Activated T-helper 1 cell treated with anti-CD3 and anti-CD28 coated beads, Interleukin-12 subunit alpha, Interleukin-12 subunit beta, Interleukin-2, Interleukin-4 antibody, amounts not matched to agents 30 ng/mL and 10 ng/mL and 1 ng/mL, durations not matched to agents 14 hours and 24 hours and 36 hours (primary cell): Measurements from ENCODE around the gene GAGE12E. TPM values are rescaled to one million over a fixed set of nuclear protein-coding genes. Genes with fewer than 3 reads are reported as not detected.
"Not testable (repeated sequence)": the region's sequence is repeated elsewhere in the genome, so short reads cannot be mapped to it uniquely, and the experiment has no call there.

ENCODE experiments used
- DNase-seq: peaks from one replicate; pipeline ENCODE4 v3.0.0; 2021; ENCODE audit warnings: low spot score
- H3K27ac Mint-ChIP-seq: one replicate; pipeline ENCODE4 v1.8.0; 2021; ENCODE audit warnings: mild to moderate bottlenecking, mixed read lengths
- H3K27me3 Mint-ChIP-seq: one replicate; pipeline ENCODE4 v1.8.0; 2022; ENCODE audit warnings: mild to moderate bottlenecking, moderate library complexity, mixed read lengths; ENCODE audit not compliant: insufficient read depth
- H3K36me3 Mint-ChIP-seq: one replicate; pipeline ENCODE4 v1.8.0; 2021; ENCODE audit warnings: low read depth, mixed read lengths
- H3K4me1 Mint-ChIP-seq: one replicate; pipeline ENCODE4 v1.8.0; 2021; ENCODE audit warnings: low read depth, mixed read lengths
- H3K4me3 Mint-ChIP-seq: one replicate; pipeline ENCODE4 v1.8.0; 2021; ENCODE audit warnings: mild to moderate bottlenecking, moderate library complexity, mixed read lengths
- H3K9me3 Mint-ChIP-seq: one replicate; pipeline ENCODE4 v1.8.0; 2021; ENCODE audit warnings: mixed read lengths
- intact Hi-C: fragments of 100-400 bp; cut with micrococcal nuclease; formaldehyde crosslinking; loops from one replicate; pipeline ENCODE4 v1.15.1; 2024
- total RNA-seq: library from RNA; stranded (reverse); gene quantifications from 2 replicates; pipeline ENCODE4 v1.2.3, GENCODE V29; 2022

GAGE12E gene
- not detected in 2 replicates for total RNA-seq

DNA sequence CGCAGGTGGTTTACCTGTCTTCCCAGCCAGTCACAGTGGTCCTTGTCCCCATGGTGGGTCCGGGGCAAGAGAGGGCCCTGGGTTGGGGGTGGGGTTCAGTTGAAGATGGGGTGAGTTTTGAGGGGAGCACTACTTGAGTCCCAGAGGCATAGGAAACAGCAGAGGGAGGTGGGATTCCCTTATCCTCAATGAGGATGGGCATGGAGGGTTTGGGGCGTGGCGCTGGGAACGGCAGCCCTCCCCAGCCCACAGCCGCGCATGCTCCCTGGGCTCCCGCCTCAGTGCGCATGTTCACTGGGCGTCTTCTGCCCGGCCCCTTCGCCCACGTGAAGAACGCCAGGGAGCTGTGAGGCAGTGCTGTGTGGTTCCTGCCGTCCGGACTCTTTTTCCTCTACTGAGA is at the start of gene GAGE12E:
TSS of gene GAGE12E (plus strand) at position 301 of the 400 bp plus-strand sequence. CDS start 1,155 bp downstream, outside the sequence.
- H3K4me1 Mint-ChIP-seq, H3K27me3 Mint-ChIP-seq, H3K9me3 Mint-ChIP-seq, H3K27ac Mint-ChIP-seq, DNase-seq, H3K4me3 Mint-ChIP-seq, H3K36me3 Mint-ChIP-seq, intact Hi-C loops: not testable (repeated sequence)

DNA sequence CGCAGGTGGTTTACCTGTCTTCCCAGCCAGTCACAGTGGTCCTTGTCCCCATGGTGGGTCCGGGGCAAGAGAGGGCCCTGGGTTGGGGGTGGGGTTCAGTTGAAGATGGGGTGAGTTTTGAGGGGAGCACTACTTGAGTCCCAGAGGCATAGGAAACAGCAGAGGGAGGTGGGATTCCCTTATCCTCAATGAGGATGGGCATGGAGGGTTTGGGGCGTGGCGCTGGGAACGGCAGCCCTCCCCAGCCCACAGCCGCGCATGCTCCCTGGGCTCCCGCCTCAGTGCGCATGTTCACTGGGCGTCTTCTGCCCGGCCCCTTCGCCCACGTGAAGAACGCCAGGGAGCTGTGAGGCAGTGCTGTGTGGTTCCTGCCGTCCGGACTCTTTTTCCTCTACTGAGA is 19.2 kb upstream of the GAGE12E start, which contains the start of gene GAGE12C:
TSS of gene GAGE12C (plus strand) at position 301 of the 400 bp plus-strand sequence. CDS start 1,155 bp downstream, outside the sequence.
- DNase-seq, H3K4me3 Mint-ChIP-seq, intact Hi-C loops, H3K4me1 Mint-ChIP-seq, H3K27me3 Mint-ChIP-seq, H3K9me3 Mint-ChIP-seq, H3K27ac Mint-ChIP-seq, H3K36me3 Mint-ChIP-seq: not testable (repeated sequence)

DNA sequence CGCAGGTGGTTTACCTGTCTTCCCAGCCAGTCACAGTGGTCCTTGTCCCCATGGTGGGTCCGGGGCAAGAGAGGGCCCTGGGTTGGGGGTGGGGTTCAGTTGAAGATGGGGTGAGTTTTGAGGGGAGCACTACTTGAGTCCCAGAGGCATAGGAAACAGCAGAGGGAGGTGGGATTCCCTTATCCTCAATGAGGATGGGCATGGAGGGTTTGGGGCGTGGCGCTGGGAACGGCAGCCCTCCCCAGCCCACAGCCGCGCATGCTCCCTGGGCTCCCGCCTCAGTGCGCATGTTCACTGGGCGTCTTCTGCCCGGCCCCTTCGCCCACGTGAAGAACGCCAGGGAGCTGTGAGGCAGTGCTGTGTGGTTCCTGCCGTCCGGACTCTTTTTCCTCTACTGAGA is 9.7 kb upstream of the GAGE12E start, which contains the start of gene GAGE12D:
TSS of gene GAGE12D (plus strand) at position 301 of the 400 bp plus-strand sequence. CDS start 1,155 bp downstream, outside the sequence.
- DNase-seq, intact Hi-C loops, H3K9me3 Mint-ChIP-seq, H3K4me3 Mint-ChIP-seq, H3K27ac Mint-ChIP-seq, H3K27me3 Mint-ChIP-seq, H3K36me3 Mint-ChIP-seq, H3K4me1 Mint-ChIP-seq: not testable (repeated sequence)

DNA sequence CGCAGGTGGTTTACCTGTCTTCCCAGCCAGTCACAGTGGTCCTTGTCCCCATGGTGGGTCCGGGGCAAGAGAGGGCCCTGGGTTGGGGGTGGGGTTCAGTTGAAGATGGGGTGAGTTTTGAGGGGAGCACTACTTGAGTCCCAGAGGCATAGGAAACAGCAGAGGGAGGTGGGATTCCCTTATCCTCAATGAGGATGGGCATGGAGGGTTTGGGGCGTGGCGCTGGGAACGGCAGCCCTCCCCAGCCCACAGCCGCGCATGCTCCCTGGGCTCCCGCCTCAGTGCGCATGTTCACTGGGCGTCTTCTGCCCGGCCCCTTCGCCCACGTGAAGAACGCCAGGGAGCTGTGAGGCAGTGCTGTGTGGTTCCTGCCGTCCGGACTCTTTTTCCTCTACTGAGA is 9.5 kb downstream of the GAGE12E start, which contains the start of gene GAGE12F:
TSS of gene GAGE12F (plus strand) at position 301 of the 400 bp plus-strand sequence. CDS start 1,155 bp downstream, outside the sequence.
- H3K9me3 Mint-ChIP-seq, H3K4me1 Mint-ChIP-seq, H3K4me3 Mint-ChIP-seq, H3K36me3 Mint-ChIP-seq, intact Hi-C loops, DNase-seq, H3K27ac Mint-ChIP-seq, H3K27me3 Mint-ChIP-seq: not testable (repeated sequence)

DNA sequence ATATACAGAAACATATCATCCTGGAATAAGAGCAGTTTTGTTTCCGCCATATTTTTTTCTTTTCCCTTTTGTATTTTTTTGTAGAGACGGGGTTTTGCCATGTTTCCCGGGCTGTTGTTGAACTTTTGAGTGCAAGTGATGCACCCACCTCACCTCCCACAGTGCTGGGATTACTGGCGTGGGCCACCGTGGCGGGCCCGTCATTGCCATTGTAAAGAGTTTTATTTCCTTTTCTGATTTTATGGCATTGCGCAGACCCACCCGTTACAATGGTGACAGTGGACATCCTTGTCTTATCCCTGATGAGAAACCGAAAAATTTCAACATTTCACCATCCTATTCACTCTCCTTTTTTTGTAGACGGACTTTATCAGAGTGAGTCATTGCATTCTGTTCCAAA is 17.6 kb downstream of the GAGE12E start:
- H3K9me3 Mint-ChIP-seq, intact Hi-C loops, H3K27ac Mint-ChIP-seq, DNase-seq, H3K4me1 Mint-ChIP-seq, H3K36me3 Mint-ChIP-seq, H3K27me3 Mint-ChIP-seq, H3K4me3 Mint-ChIP-seq: not testable (repeated sequence)

DNA sequence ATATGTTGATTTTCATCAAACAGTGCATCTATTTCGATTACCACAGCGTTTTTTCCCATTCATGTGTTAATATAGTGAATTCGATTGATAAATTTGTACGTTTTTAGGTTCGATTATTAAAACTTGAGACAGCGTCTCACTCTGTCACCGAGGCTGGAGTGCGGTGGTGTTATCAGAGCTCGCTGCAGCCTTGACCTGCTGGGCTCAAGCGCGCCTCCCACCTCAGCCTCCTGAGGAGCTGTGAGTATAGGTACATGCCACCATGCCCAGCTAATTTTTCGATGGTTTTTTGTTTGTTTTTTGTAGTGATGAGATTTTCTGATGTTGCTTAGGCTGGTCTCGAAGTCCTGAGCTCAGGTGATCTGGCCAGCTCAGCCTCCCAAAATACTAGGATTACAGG is 18.1 kb downstream of the GAGE12E start:
- H3K4me1 Mint-ChIP-seq, DNase-seq, H3K9me3 Mint-ChIP-seq, H3K27me3 Mint-ChIP-seq, intact Hi-C loops, H3K36me3 Mint-ChIP-seq, H3K27ac Mint-ChIP-seq, H3K4me3 Mint-ChIP-seq: not testable (repeated sequence)

DNA sequence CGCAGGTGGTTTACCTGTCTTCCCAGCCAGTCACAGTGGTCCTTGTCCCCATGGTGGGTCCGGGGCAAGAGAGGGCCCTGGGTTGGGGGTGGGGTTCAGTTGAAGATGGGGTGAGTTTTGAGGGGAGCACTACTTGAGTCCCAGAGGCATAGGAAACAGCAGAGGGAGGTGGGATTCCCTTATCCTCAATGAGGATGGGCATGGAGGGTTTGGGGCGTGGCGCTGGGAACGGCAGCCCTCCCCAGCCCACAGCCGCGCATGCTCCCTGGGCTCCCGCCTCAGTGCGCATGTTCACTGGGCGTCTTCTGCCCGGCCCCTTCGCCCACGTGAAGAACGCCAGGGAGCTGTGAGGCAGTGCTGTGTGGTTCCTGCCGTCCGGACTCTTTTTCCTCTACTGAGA is 19.0 kb downstream of the GAGE12E start, which contains the start of gene GAGE12G:
TSS of gene GAGE12G (plus strand) at position 301 of the 400 bp plus-strand sequence. CDS start 1,155 bp downstream, outside the sequence.
- H3K4me3 Mint-ChIP-seq, H3K4me1 Mint-ChIP-seq, DNase-seq, H3K27me3 Mint-ChIP-seq, H3K27ac Mint-ChIP-seq, intact Hi-C loops, H3K36me3 Mint-ChIP-seq, H3K9me3 Mint-ChIP-seq: not testable (repeated sequence)

DNA sequence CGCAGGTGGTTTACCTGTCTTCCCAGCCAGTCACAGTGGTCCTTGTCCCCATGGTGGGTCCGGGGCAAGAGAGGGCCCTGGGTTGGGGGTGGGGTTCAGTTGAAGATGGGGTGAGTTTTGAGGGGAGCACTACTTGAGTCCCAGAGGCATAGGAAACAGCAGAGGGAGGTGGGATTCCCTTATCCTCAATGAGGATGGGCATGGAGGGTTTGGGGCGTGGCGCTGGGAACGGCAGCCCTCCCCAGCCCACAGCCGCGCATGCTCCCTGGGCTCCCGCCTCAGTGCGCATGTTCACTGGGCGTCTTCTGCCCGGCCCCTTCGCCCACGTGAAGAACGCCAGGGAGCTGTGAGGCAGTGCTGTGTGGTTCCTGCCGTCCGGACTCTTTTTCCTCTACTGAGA is 28.6 kb downstream of the GAGE12E start, which contains the start of gene GAGE12H:
TSS of gene GAGE12H (plus strand) at position 301 of the 400 bp plus-strand sequence. CDS start 1,155 bp downstream, outside the sequence.
- H3K9me3 Mint-ChIP-seq, H3K36me3 Mint-ChIP-seq, intact Hi-C loops, H3K4me3 Mint-ChIP-seq, H3K27me3 Mint-ChIP-seq, H3K4me1 Mint-ChIP-seq, DNase-seq, H3K27ac Mint-ChIP-seq: not testable (repeated sequence)

- H3K27ac Mint-ChIP-seq, H3K27me3 Mint-ChIP-seq, DNase-seq, H3K4me3 Mint-ChIP-seq, H3K4me1 Mint-ChIP-seq, H3K9me3 Mint-ChIP-seq, H3K36me3 Mint-ChIP-seq, intact Hi-C loops: not testable (repeated sequence)
Observed at GRCh38 chrX:49589196-49589595, 38.1 kb downstream of the GAGE12E start, which contains the start of gene GAGE2A. TSS of gene GAGE2A (plus strand) at chrX:49589496. CDS start at chrX:49590651, 1,155 bp downstream.

- H3K9me3 Mint-ChIP-seq, intact Hi-C loops, H3K36me3 Mint-ChIP-seq, H3K4me1 Mint-ChIP-seq, H3K4me3 Mint-ChIP-seq, H3K27me3 Mint-ChIP-seq, DNase-seq, H3K27ac Mint-ChIP-seq: not testable (repeated sequence)
Observed at GRCh38 chrX:49589769-49590478, 38.8 kb downstream of the GAGE12E start.

- H3K27ac Mint-ChIP-seq, H3K4me1 Mint-ChIP-seq, intact Hi-C loops, H3K36me3 Mint-ChIP-seq, DNase-seq, H3K9me3 Mint-ChIP-seq, H3K27me3 Mint-ChIP-seq, H3K4me3 Mint-ChIP-seq: not testable (repeated sequence)
Observed at GRCh38 chrX:49590488-49590887, 39.4 kb downstream of the GAGE12E start.

GRCh38 chrX:49598720-49599119 is 47.6 kb downstream of the GAGE12E start, which contains the start of gene GAGE1:
TSS of gene GAGE1 (plus strand) at chrX:49599020. CDS start at chrX:49600175, 1,155 bp downstream.
- DNase-seq, H3K9me3 Mint-ChIP-seq, intact Hi-C loops, H3K27me3 Mint-ChIP-seq, H3K4me3 Mint-ChIP-seq, H3K4me1 Mint-ChIP-seq, H3K27ac Mint-ChIP-seq, H3K36me3 Mint-ChIP-seq: not testable (repeated sequence)
